Measurements from ENCODE around the gene DDX31.

The DDX31 gene

GRCh38 chr9:132708769-132709430 lies 39.1 kb upstream of the DDX31 start:
- H3K4ac ChIP-seq (ENCODE audit: low read length) = no peak overlapping the region
- peak overlapping the region; percentile 89 for H3K18ac ChIP-seq (ENCODE audit: low read length)
- no peak for DNase-seq (ENCODE audit: low spot score)
- no peaks in the 10 kb centered on the region for H3K36me3 ChIP-seq (replicated peaks in 1 of 2; ENCODE audit: control insufficient read depth in 2 of 2, insufficient read depth in 2 of 2, low read length in 2 of 2)
- no peak overlapping the region for H3K23ac ChIP-seq (ENCODE audit: low read depth, low read length, poor library complexity)
- no peak overlapping the region for H3K27ac ChIP-seq (replicated peaks; ENCODE audit: low read length)
- no peak overlapping the region for H3K4me3 ChIP-seq (ENCODE audit: low read length in 2 of 2)
- H3K14ac ChIP-seq (ENCODE audit: low read length) = no peak overlapping the region
- H2BK15ac ChIP-seq (ENCODE audit: low read length) = no peak overlapping the region
- H2AFZ ChIP-seq (ENCODE audit: low read length) = no peak overlapping the region
- WGBS, 2 donors (ENCODE audit: extremely low coverage in 2 of 2, insufficient read length in 2 of 2, insufficient replicate concordance in 1 of 2) = no CpG with 5 or more reads among the region's 23 CpGs
- no peak overlapping the region for H2BK120ac ChIP-seq (ENCODE audit: low read depth, low read length)
- no peak overlapping the region for H4K91ac ChIP-seq (ENCODE audit: low read depth, low read length, poor library complexity)
- no peaks in the 10 kb centered on the region for H3K27me3 ChIP-seq (ENCODE audit: control insufficient read depth in 3 of 3, insufficient read depth in 3 of 3, low read depth in 1 of 3, low read length in 3 of 3)
- H3K4me1 ChIP-seq (ENCODE audit: control insufficient read depth in 2 of 2, insufficient read depth in 1 of 2, low read depth in 1 of 2, low read length in 2 of 2) = no peaks in the 10 kb centered on the region
- no peaks in the 10 kb centered on the region for H3K79me1 ChIP-seq (ENCODE audit: low read depth, low read length)
- H2BK12ac ChIP-seq (ENCODE audit: low read length) = no peak overlapping the region
- H3K9ac ChIP-seq (ENCODE audit: low read depth, low read length, poor library complexity) = no peak overlapping the region
- H2AK5ac ChIP-seq (ENCODE audit: low read depth, low read length) = no peak overlapping the region
- no peak overlapping the region for H2BK5ac ChIP-seq (ENCODE audit: low read length)
- H4K8ac ChIP-seq (ENCODE audit: low read depth, low read length) = no peak overlapping the region
- H3K9me3 ChIP-seq (replicated peaks in 1 of 2; ENCODE audit: control insufficient read depth in 2 of 2, insufficient read depth in 1 of 2, low read depth in 1 of 2, low read length in 2 of 2) = peaks cover 0 to 2% of the 10 kb centered on the region in 2 donors
- H3K4me2 ChIP-seq (ENCODE audit: insufficient read depth, low read length, poor library complexity, severe bottlenecking) = no peak overlapping the region

GRCh38 chr9:132708239-132708638 lies 38.5 kb upstream of the DDX31 start:
- Histone ChIP-seq H3K14ac (ENCODE audit: low read length) (no peak overlapping the region), H3K4me3 (ENCODE audit: low read length in 2 of 2) (no peak overlapping the region), H2BK12ac (ENCODE audit: low read length) (no peak overlapping the region), H2BK15ac (ENCODE audit: low read length) (no peak overlapping the region), H2AK5ac (ENCODE audit: low read depth, low read length) (no peak overlapping the region), H3K27me3 (ENCODE audit: control insufficient read depth in 3 of 3, insufficient read depth in 3 of 3, low read depth in 1 of 3, low read length in 3 of 3) (no peaks in the 10 kb centered on the region), H4K91ac (ENCODE audit: low read depth, low read length, poor library complexity) (no peak overlapping the region), H3K23ac (ENCODE audit: low read depth, low read length, poor library complexity) (no peak overlapping the region), H2BK5ac (ENCODE audit: low read length) (no peak overlapping the region), H4K8ac (ENCODE audit: low read depth, low read length) (no peak overlapping the region), H3K9ac (ENCODE audit: low read depth, low read length, poor library complexity) (no peak overlapping the region), H3K27ac (replicated peaks; ENCODE audit: low read length) (no peak overlapping the region), H3K79me1 (ENCODE audit: low read depth, low read length) (no peaks in the 10 kb centered on the region), H3K18ac (ENCODE audit: low read length) (no peak overlapping the region), H2BK120ac (ENCODE audit: low read depth, low read length) (no peak overlapping the region), H3K4me2 (ENCODE audit: insufficient read depth, low read length, poor library complexity, severe bottlenecking) (no peak overlapping the region), H3K36me3 (replicated peaks in 1 of 2; ENCODE audit: control insufficient read depth in 2 of 2, insufficient read depth in 2 of 2, low read length in 2 of 2) (no peaks in the 10 kb centered on the region), H3K4ac (ENCODE audit: low read length) (no peak overlapping the region), H2AFZ (ENCODE audit: low read length) (no peak overlapping the region), H3K9me3 (replicated peaks in 1 of 2; ENCODE audit: control insufficient read depth in 2 of 2, insufficient read depth in 1 of 2, low read depth in 1 of 2, low read length in 2 of 2) (peaks cover 0 to 2% of the 10 kb centered on the region in 2 donors), H3K4me1 (ENCODE audit: control insufficient read depth in 2 of 2, insufficient read depth in 1 of 2, low read depth in 1 of 2, low read length in 2 of 2) (no peaks in the 10 kb centered on the region)
- DNase-seq (ENCODE audit: low spot score) = no peak
- no CpG with 5 or more reads among the region's 8 CpGs for WGBS, 2 donors (ENCODE audit: extremely low coverage in 2 of 2, insufficient read length in 2 of 2, insufficient replicate concordance in 1 of 2)

GRCh38 chr9:132703336-132703735 lies 33.6 kb upstream of the DDX31 start:
- Histone ChIP-seq H2BK120ac (ENCODE audit: low read depth, low read length) (no peak overlapping the region), H3K4ac (ENCODE audit: low read length) (no peak overlapping the region), H3K18ac (ENCODE audit: low read length) (no peak overlapping the region), H2BK5ac (ENCODE audit: low read length) (no peak overlapping the region), H2AFZ (ENCODE audit: low read length) (no peak overlapping the region), H3K23ac (ENCODE audit: low read depth, low read length, poor library complexity) (no peak overlapping the region), H3K4me1 (ENCODE audit: control insufficient read depth in 2 of 2, insufficient read depth in 1 of 2, low read depth in 1 of 2, low read length in 2 of 2) (no peaks in the 10 kb centered on the region), H4K8ac (ENCODE audit: low read depth, low read length) (no peak overlapping the region), H3K27me3 (ENCODE audit: control insufficient read depth in 3 of 3, insufficient read depth in 3 of 3, low read depth in 1 of 3, low read length in 3 of 3) (no peaks in the 10 kb centered on the region), H3K14ac (ENCODE audit: low read length) (no peak overlapping the region), H3K4me2 (ENCODE audit: insufficient read depth, low read length, poor library complexity, severe bottlenecking) (no peak overlapping the region), H3K79me1 (ENCODE audit: low read depth, low read length) (no peaks in the 10 kb centered on the region), H3K36me3 (replicated peaks in 1 of 2; ENCODE audit: control insufficient read depth in 2 of 2, insufficient read depth in 2 of 2, low read length in 2 of 2) (no peaks in the 10 kb centered on the region), H3K9ac (ENCODE audit: low read depth, low read length, poor library complexity) (no peak overlapping the region), H3K4me3 (ENCODE audit: low read length in 2 of 2) (no peak overlapping the region), H4K91ac (ENCODE audit: low read depth, low read length, poor library complexity) (no peak overlapping the region), H3K27ac (replicated peaks; ENCODE audit: low read length) (no peak overlapping the region), H2BK12ac (ENCODE audit: low read length) (no peak overlapping the region), H2AK5ac (ENCODE audit: low read depth, low read length) (no peak overlapping the region), H3K9me3 (replicated peaks in 1 of 2; ENCODE audit: control insufficient read depth in 2 of 2, insufficient read depth in 1 of 2, low read depth in 1 of 2, low read length in 2 of 2) (peaks cover 2 to 7% of the 10 kb centered on the region in 2 donors), H2BK15ac (ENCODE audit: low read length) (no peak overlapping the region)
- no CpG with 5 or more reads among the region's 2 CpGs for WGBS, 2 donors (ENCODE audit: extremely low coverage in 2 of 2, insufficient read length in 2 of 2, insufficient replicate concordance in 1 of 2)
- no peak for DNase-seq (ENCODE audit: low spot score)

GRCh38 chr9:132702254-132702653 lies 32.5 kb upstream of the DDX31 start:
- no peak overlapping the region for H3K4ac ChIP-seq (ENCODE audit: low read length)
- no peak overlapping the region for H4K91ac ChIP-seq (ENCODE audit: low read depth, low read length, poor library complexity)
- no peak overlapping the region for H2BK12ac ChIP-seq (ENCODE audit: low read length)
- DNase-seq (ENCODE audit: low spot score) = no peak
- H3K14ac ChIP-seq (ENCODE audit: low read length) = no peak overlapping the region
- H3K4me1 ChIP-seq (ENCODE audit: control insufficient read depth in 2 of 2, insufficient read depth in 1 of 2, low read depth in 1 of 2, low read length in 2 of 2) = no peaks in the 10 kb centered on the region
- no peak overlapping the region for H4K8ac ChIP-seq (ENCODE audit: low read depth, low read length)
- H3K18ac ChIP-seq (ENCODE audit: low read length) = no peak overlapping the region
- no peak overlapping the region for H3K4me3 ChIP-seq (ENCODE audit: low read length in 2 of 2)
- no peak overlapping the region for H3K27ac ChIP-seq (replicated peaks; ENCODE audit: low read length)
- no peaks in the 10 kb centered on the region for H3K27me3 ChIP-seq (ENCODE audit: control insufficient read depth in 3 of 3, insufficient read depth in 3 of 3, low read depth in 1 of 3, low read length in 3 of 3)
- no peaks in the 10 kb centered on the region for H3K79me1 ChIP-seq (ENCODE audit: low read depth, low read length)
- H3K9ac ChIP-seq (ENCODE audit: low read depth, low read length, poor library complexity) = no peak overlapping the region
- H3K23ac ChIP-seq (ENCODE audit: low read depth, low read length, poor library complexity) = no peak overlapping the region
- no peak overlapping the region for H2AFZ ChIP-seq (ENCODE audit: low read length)
- no peaks in the 10 kb centered on the region for H3K36me3 ChIP-seq (replicated peaks in 1 of 2; ENCODE audit: control insufficient read depth in 2 of 2, insufficient read depth in 2 of 2, low read length in 2 of 2)
- no peak overlapping the region for H2BK120ac ChIP-seq (ENCODE audit: low read depth, low read length)
- H2BK15ac ChIP-seq (ENCODE audit: low read length) = no peak overlapping the region
- no CpG with 5 or more reads among the region's 1 CpG for WGBS, 2 donors (ENCODE audit: extremely low coverage in 2 of 2, insufficient read length in 2 of 2, insufficient replicate concordance in 1 of 2)
- H2BK5ac ChIP-seq (ENCODE audit: low read length) = no peak overlapping the region
- no peak overlapping the region for H2AK5ac ChIP-seq (ENCODE audit: low read depth, low read length)
- peaks cover 2 to 17% of the 10 kb centered on the region in 2 donors for H3K9me3 ChIP-seq (replicated peaks in 1 of 2; ENCODE audit: control insufficient read depth in 2 of 2, insufficient read depth in 1 of 2, low read depth in 1 of 2, low read length in 2 of 2)
- H3K4me2 ChIP-seq (ENCODE audit: insufficient read depth, low read length, poor library complexity, severe bottlenecking) = no peak overlapping the region
